ENCODE measurements around the gene TANC2. TPM values are rescaled to one million over a fixed set of nuclear protein-coding genes. Genes with fewer than 3 reads are reported as not detected.

TANC2 gene
- total and polyA plus RNA-seq, 2 donors (not counting 1 experiment from before 2014, with no cell fraction given): 7.2 to 41.9 TPM

DNA sequence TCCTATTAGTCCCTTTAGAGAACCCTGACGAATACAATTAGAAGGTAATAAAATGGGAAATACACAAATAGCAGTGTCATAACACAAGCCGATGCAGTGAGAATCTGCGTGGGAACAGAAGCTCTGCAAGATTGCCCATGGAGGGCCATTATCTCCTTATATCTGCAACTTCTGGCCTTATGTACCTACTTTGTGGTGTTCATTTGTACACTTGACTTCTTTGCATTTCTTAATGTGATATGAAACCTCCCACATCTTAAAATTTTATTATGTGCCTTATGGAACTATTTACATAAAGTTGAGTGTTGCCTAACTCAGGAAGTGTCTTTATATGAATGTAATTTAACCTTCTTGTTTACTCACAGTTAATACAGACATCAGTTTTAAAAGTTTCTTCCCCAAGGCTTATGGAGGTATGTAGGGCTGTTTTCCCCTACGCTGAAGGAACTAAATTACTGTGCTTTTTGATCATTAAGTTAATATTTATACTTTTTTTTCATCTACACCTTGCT lies 10.1 kb upstream of the TANC2 start:
- no peaks in the 10 kb centered on the region for H3K36me3 ChIP-seq (ENCODE audit: control insufficient read depth, insufficient read depth, low read length)
- no peaks in the 10 kb centered on the region for H4K20me1 ChIP-seq (ENCODE audit: control insufficient read depth, extremely low read depth, insufficient read depth, low read length)
- no peak overlapping the region for H3K9ac ChIP-seq (ENCODE audit: insufficient read depth, low read length)
- no peaks in the 10 kb centered on the region for H3K4me1 ChIP-seq (ENCODE audit: control insufficient read depth, extremely low read depth, insufficient read depth, low read length)
- H3K4me2 ChIP-seq (ENCODE audit: extremely low read depth, insufficient read depth, low read length): no peak overlapping the region
- no peak overlapping the region for H3K27ac ChIP-seq (ENCODE audit: insufficient read depth, low read length)
- TF ChIP-seq, protein P1, sequence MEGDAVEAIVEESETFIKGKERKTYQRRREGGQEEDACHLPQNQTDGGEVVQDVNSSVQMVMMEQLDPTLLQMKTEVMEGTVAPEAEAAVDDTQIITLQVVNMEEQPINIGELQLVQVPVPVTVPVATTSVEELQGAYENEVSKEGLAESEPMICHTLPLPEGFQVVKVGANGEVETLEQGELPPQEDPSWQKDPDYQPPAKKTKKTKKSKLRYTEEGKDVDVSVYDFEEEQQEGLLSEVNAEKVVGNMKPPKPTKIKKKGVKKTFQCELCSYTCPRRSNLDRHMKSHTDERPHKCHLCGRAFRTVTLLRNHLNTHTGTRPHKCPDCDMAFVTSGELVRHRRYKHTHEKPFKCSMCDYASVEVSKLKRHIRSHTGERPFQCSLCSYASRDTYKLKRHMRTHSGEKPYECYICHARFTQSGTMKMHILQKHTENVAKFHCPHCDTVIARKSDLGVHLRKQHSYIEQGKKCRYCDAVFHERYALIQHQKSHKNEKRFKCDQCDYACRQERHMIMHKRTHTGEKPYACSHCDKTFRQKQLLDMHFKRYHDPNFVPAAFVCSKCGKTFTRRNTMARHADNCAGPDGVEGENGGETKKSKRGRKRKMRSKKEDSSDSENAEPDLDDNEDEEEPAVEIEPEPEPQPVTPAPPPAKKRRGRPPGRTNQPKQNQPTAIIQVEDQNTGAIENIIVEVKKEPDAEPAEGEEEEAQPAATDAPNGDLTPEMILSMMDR (conservative IDR thresholded peaks at IDR 0.05 in 1 of 2, IDR thresholded peaks at IDR 0.05 in 1 of 2; ENCODE audit: low read depth in 1 of 2, low read length in 2 of 2): no peak
- TF ChIP-seq EZH2 (IDR thresholded peaks at IDR 0.05; ENCODE audit: low read length, missing control alignments): no peak
- H2AFZ ChIP-seq (ENCODE audit: low read length): no peak overlapping the region
- no peak overlapping the region for H3K4me3 ChIP-seq (replicated peaks in 1 of 4; ENCODE audit: control extremely low read depth in 1 of 4, insufficient read depth in 1 of 4, low read depth in 3 of 4, low read length in 4 of 4)
- no peaks in the 10 kb centered on the region for H3K79me2 ChIP-seq (ENCODE audit: control insufficient read depth, insufficient read depth, low read length)
- no peak for DNase-seq (ENCODE audit: low read depth in 2 of 2)
- H3K9me3 ChIP-seq (ENCODE audit: control insufficient read depth, insufficient read depth, low read depth, low read length): no peaks in the 10 kb centered on the region
- no peaks in the 10 kb centered on the region for H3K27me3 ChIP-seq (ENCODE audit: control insufficient read depth, insufficient read depth, low read length)

DNA sequence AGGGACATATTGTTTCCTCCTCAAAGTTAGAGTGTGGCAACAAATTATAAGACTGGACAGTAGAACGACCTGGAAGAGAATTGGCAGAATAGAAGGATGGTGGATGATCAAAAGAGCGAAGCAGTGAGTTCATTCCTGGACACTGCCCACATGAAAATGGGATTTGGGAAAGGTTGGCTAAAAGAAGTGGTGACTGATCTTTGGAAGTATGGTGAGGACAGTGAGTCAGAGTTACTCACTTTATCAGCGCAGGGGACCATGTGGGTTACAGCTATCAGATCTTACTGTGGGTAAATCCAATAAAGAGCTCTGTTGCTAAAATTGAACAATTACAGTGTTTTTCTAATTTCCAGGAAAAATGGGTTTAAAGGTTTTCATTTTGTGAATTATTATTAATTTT lies 2.7 kb upstream of the TANC2 start:
- H3K4me1 ChIP-seq (ENCODE audit: control insufficient read depth, extremely low read depth, insufficient read depth, low read length): peaks cover 5% of the 10 kb centered on the region
- H3K9ac ChIP-seq (ENCODE audit: insufficient read depth, low read length): no peak overlapping the region
- no peaks in the 10 kb centered on the region for H3K27me3 ChIP-seq (ENCODE audit: control insufficient read depth, insufficient read depth, low read length)
- no peak overlapping the region for H3K27ac ChIP-seq (ENCODE audit: insufficient read depth, low read length)
- H3K36me3 ChIP-seq (ENCODE audit: control insufficient read depth, insufficient read depth, low read length): no peaks in the 10 kb centered on the region
- no peaks in the 10 kb centered on the region for H3K9me3 ChIP-seq (ENCODE audit: control insufficient read depth, insufficient read depth, low read depth, low read length)
- peaks cover 16% of the 10 kb centered on the region for H3K79me2 ChIP-seq (ENCODE audit: control insufficient read depth, insufficient read depth, low read length)
- no peak overlapping the region for H2AFZ ChIP-seq (ENCODE audit: low read length)
- TF ChIP-seq, protein P1 (conservative IDR thresholded peaks at IDR 0.05 in 1 of 2, IDR thresholded peaks at IDR 0.05 in 1 of 2; ENCODE audit: low read depth in 1 of 2, low read length in 2 of 2): no peak
- TF ChIP-seq EZH2 (IDR thresholded peaks at IDR 0.05; ENCODE audit: low read length, missing control alignments): no peak
- no peak overlapping the region for H3K4me2 ChIP-seq (ENCODE audit: extremely low read depth, insufficient read depth, low read length)
- no peak overlapping the region for H3K4me3 ChIP-seq (replicated peaks in 1 of 4; ENCODE audit: control extremely low read depth in 1 of 4, insufficient read depth in 1 of 4, low read depth in 3 of 4, low read length in 4 of 4)
- H4K20me1 ChIP-seq (ENCODE audit: control insufficient read depth, extremely low read depth, insufficient read depth, low read length): no peaks in the 10 kb centered on the region
- DNase-seq (ENCODE audit: low read depth in 2 of 2): peak; percentile 55 to 93

DNA sequence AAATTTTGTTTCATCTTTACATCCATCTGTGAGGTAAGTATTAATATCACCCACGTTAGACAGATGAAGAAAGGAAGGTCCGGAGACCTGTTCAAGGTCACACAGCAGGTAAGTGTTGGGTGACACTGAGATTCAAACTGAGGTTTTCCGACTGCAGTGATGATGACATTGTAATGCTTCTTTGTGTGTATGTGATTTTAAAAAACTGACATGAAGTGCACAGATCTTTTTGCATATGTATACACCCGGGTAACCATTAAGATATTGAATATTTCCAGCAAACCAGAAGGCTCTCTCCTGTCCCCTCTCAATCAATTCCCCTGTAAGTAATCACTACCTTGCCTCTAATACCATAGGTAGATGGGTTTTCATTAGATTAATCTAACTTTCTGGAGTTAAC lies 1.5 kb upstream of the TANC2 start:
- Histone ChIP-seq H3K9ac (ENCODE audit: insufficient read depth, low read length) (no peak overlapping the region), H3K79me2 (ENCODE audit: control insufficient read depth, insufficient read depth, low read length) (peaks cover 24% of the 10 kb centered on the region), H3K4me2 (ENCODE audit: extremely low read depth, insufficient read depth, low read length) (no peak overlapping the region), H3K9me3 (ENCODE audit: control insufficient read depth, insufficient read depth, low read depth, low read length) (no peaks in the 10 kb centered on the region), H3K4me3 (replicated peaks in 1 of 4; ENCODE audit: control extremely low read depth in 1 of 4, insufficient read depth in 1 of 4, low read depth in 3 of 4, low read length in 4 of 4) (no peak overlapping the region), H3K27ac (ENCODE audit: insufficient read depth, low read length) (no peak overlapping the region), H4K20me1 (ENCODE audit: control insufficient read depth, extremely low read depth, insufficient read depth, low read length) (no peaks in the 10 kb centered on the region), H3K27me3 (ENCODE audit: control insufficient read depth, insufficient read depth, low read length) (no peaks in the 10 kb centered on the region), H3K4me1 (ENCODE audit: control insufficient read depth, extremely low read depth, insufficient read depth, low read length) (peaks cover 5% of the 10 kb centered on the region), H2AFZ (ENCODE audit: low read length) (no peak overlapping the region), H3K36me3 (ENCODE audit: control insufficient read depth, insufficient read depth, low read length) (no peaks in the 10 kb centered on the region)
- no peak for DNase-seq (ENCODE audit: low read depth in 2 of 2)
- TF ChIP-seq, protein P1 (conservative IDR thresholded peaks at IDR 0.05 in 1 of 2, IDR thresholded peaks at IDR 0.05 in 1 of 2; ENCODE audit: low read depth in 1 of 2, low read length in 2 of 2): no peak
- no peak for TF ChIP-seq EZH2 (IDR thresholded peaks at IDR 0.05; ENCODE audit: low read length, missing control alignments)
